Trophoblast cell (in vitro differentiated cells and primary cell): Measurements from ENCODE around the gene DDX28.

Source experiments
- DNase-seq, 2 donors: peaks; one replicate each; pipeline ENCODE4 v3.0.0-alpha.2; 2016
- H2AFZ ChIP-seq: 2 replicates; pipeline ENCODE4 v1.6.1; 2013; ENCODE audit warnings: low read length, moderate library complexity, mild to moderate bottlenecking; ENCODE audit not compliant: insufficient read depth, poor library complexity
- H2AK5ac ChIP-seq: 2 replicates; pipeline ENCODE4 v1.6.1; 2013; ENCODE audit warnings: mild to moderate bottlenecking, low read length
- H2BK120ac ChIP-seq: 2 replicates; pipeline ENCODE4 v1.6.1; 2013; ENCODE audit warnings: low read length, mild to moderate bottlenecking, moderate library complexity; ENCODE audit not compliant: insufficient read depth, poor library complexity
- H2BK12ac ChIP-seq: 2 replicates; pipeline ENCODE4 v1.6.1; 2013; ENCODE audit warnings: mild to moderate bottlenecking, low read length, moderate library complexity
- H2BK5ac ChIP-seq: 2 replicates; pipeline ENCODE4 v1.6.1; 2013; ENCODE audit warnings: low read length, low read depth, moderate library complexity, mild to moderate bottlenecking; ENCODE audit not compliant: poor library complexity
- H3K14ac ChIP-seq: 2 replicates; pipeline ENCODE4 v1.6.1; 2013; ENCODE audit warnings: mild to moderate bottlenecking, low read length
- H3K18ac ChIP-seq: 2 replicates; pipeline ENCODE4 v1.6.1; 2013; ENCODE audit warnings: mild to moderate bottlenecking, low read length
- H3K23ac ChIP-seq: 2 replicates; pipeline ENCODE4 v1.6.1; 2013; ENCODE audit warnings: low read length
- H3K27ac ChIP-seq: 2 replicates; pipeline ENCODE4 v1.5.1; 2013; ENCODE audit warnings: low read depth, mild to moderate bottlenecking, inconsistent platforms, low read length, moderate library complexity
- H3K27me3 ChIP-seq: 2 replicates; pipeline ENCODE4 v1.6.1; 2013; ENCODE audit warnings: inconsistent platforms, mild to moderate bottlenecking, low read length, moderate library complexity; ENCODE audit not compliant: insufficient read depth
- H3K36me3 ChIP-seq, 2 experiments: 1 replicate in 1 of 2; 2 replicates in 1 of 2; pipeline ENCODE4 v1.6.1; 2013; ENCODE audit warnings: low read length in 2 of 2, mild to moderate bottlenecking in 2 of 2, moderate library complexity in 1 of 2; ENCODE audit not compliant: insufficient read depth in 2 of 2, control insufficient read depth in 1 of 2
- H3K4ac ChIP-seq: 2 replicates; pipeline ENCODE4 v1.6.1; 2013; ENCODE audit warnings: low read depth, mild to moderate bottlenecking, low read length, moderate library complexity
- H3K4me1 ChIP-seq, 2 experiments: 1 replicate in 1 of 2; 2 replicates in 1 of 2; pipeline ENCODE4 v1.6.1; 2013; ENCODE audit warnings: low read length in 2 of 2, mild to moderate bottlenecking in 2 of 2, moderate library complexity in 1 of 2; ENCODE audit not compliant: insufficient read depth in 2 of 2, control insufficient read depth in 1 of 2
- H3K4me2 ChIP-seq: 2 replicates; pipeline ENCODE4 v1.6.1; 2013; ENCODE audit warnings: inconsistent platforms, mild to moderate bottlenecking, low read length, moderate library complexity
- H3K4me3 ChIP-seq: 2 replicates; pipeline ENCODE4 v1.5.1; 2013; ENCODE audit warnings: mild to moderate bottlenecking, low read depth, low read length, inconsistent platforms
- H3K79me1 ChIP-seq: one replicate; pipeline ENCODE4 v1.6.1; 2013; ENCODE audit warnings: low read length
- H3K79me2 ChIP-seq: 2 replicates; pipeline ENCODE4 v1.6.1; 2013; ENCODE audit warnings: low read length, mild to moderate bottlenecking; ENCODE audit not compliant: control insufficient read depth, insufficient read depth, poor library complexity
- H3K9ac ChIP-seq: 2 replicates; pipeline ENCODE4 v1.6.1; 2013; ENCODE audit warnings: mild to moderate bottlenecking, low read length
- H3K9me3 ChIP-seq: 2 replicates; pipeline ENCODE4 v1.6.1; 2013; ENCODE audit warnings: low read depth, mild to moderate bottlenecking, control low read depth, inconsistent platforms, low read length; ENCODE audit not compliant: insufficient read depth
- H4K12ac ChIP-seq: 2 replicates; pipeline ENCODE4 v1.6.1; 2013; ENCODE audit warnings: low read depth, mild to moderate bottlenecking, low read length, moderate library complexity
- H4K8ac ChIP-seq: 2 replicates; pipeline ENCODE4 v1.6.1; 2013; ENCODE audit warnings: low read depth, mild to moderate bottlenecking, low read length, moderate library complexity
- H4K91ac ChIP-seq: one replicate; pipeline ENCODE4 v1.6.1; 2013; ENCODE audit warnings: low read depth, mild to moderate bottlenecking, low read length, moderate library complexity
- WGBS: extraction: QIAGEN DNeasy Blood & Tissue Kit; methylation state at CpG from one replicate; pipeline ENCODE4 v1.1.7; 2013; ENCODE audit warnings: missing lambda C conversion rate; ENCODE audit not compliant: insufficient read length, insufficient coverage; ENCODE audit errors: extremely low coverage; 5-methylcytosine and 5-hydroxymethylcytosine counted together

Gene DDX28

GRCh38 chr16:68059804-68060203 is 36.8 kb upstream of the DDX28 start:
- H3K14ac ChIP-seq = no peak overlapping the region

DNA sequence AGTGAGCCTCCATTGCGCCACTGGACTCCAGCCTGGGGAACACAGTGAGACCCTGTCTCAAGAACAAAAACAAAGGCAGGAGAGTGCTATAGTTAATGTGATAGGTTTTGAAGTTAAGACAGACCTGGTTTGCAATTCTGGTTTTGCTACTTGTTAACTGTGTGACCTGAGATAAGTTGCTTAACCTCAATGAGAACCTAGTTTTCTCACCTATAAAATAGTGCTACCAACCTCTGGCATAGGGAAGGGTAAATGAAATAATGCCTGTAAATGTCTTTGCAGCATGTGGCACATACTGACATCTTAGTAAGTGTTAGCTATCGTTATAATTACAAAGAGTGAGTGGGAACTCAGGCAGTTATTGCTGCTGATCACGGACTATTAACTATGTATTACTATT is 32.4 kb upstream of the DDX28 start:
- H3K9ac ChIP-seq = no peak overlapping the region
- H3K18ac ChIP-seq = no peak overlapping the region

More at GRCh38 chr16:68059804-68060203, 36.8 kb upstream of the DDX28 start:
- Histone ChIP-seq H3K4me3 (no peak overlapping the region), H3K4me2 (no peak overlapping the region), H2BK120ac (no peak overlapping the region), H3K23ac (no peak overlapping the region), H3K4ac (no peak overlapping the region), H3K18ac (no peak overlapping the region), H3K27ac (no peak overlapping the region), H3K79me1 (no peaks in the 10 kb centered on the region), H4K12ac (no peak overlapping the region), H2BK5ac (no peak overlapping the region), H4K91ac (no peak overlapping the region), H3K4me1 (no peaks in the 10 kb centered on the region), H3K9me3 (no peaks in the 10 kb centered on the region), H3K27me3 (no peaks in the 10 kb centered on the region), H2AFZ (no peak overlapping the region), H3K9ac (no peak overlapping the region), H2AK5ac (no peak overlapping the region), H4K8ac (no peak overlapping the region), H2BK12ac (no peak overlapping the region), H3K79me2 (no peaks in the 10 kb centered on the region), H3K36me3 (peaks cover 6 to 8% of the 10 kb centered on the region in 2 experiments)
- DNase-seq = no peak

DNA sequence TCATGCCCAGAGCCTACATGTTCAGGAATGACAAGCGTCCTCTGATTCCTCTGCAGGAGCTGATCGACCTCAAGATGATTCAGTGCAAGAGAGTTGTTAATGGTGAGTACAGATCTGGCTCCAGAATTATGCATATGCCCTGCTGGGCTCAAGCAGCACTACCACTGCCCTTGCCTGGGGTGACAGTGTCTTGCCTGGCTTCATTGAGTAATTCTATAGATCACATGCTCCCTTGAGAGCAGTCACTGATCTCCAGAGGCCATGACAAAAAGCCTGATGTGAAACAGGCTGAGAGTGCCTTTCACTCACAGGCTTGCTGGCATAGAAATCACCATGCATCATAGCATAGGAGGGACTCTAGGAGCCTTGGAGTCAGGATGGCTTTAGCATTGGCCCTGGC is 26.4 kb upstream of the DDX28 start:
- DNase-seq = no peak

More for the DNA sequence above, 32.4 kb upstream of the DDX28 start:
- WGBS = no CpG with 5 or more reads among the region's 3 CpGs
- Histone ChIP-seq H4K91ac (no peak overlapping the region), H3K4me3 (no peak overlapping the region), H3K27me3 (no peaks in the 10 kb centered on the region), H3K4me2 (no peak overlapping the region), H3K4me1 (no peaks in the 10 kb centered on the region), H3K9me3 (no peaks in the 10 kb centered on the region), H3K36me3 (peaks cover 8 to 9% of the 10 kb centered on the region in 2 experiments), H2BK120ac (no peak overlapping the region), H3K23ac (no peak overlapping the region), H3K4ac (no peak overlapping the region), H3K79me2 (no peaks in the 10 kb centered on the region), H2AFZ (no peak overlapping the region), H4K8ac (no peak overlapping the region), H2BK5ac (no peak overlapping the region), H2BK12ac (no peak overlapping the region), H3K27ac (no peak overlapping the region), H2AK5ac (no peak overlapping the region), H3K14ac (no peak overlapping the region), H4K12ac (no peak overlapping the region), H3K79me1 (no peaks in the 10 kb centered on the region)
- DNase-seq = no peak

DNA sequence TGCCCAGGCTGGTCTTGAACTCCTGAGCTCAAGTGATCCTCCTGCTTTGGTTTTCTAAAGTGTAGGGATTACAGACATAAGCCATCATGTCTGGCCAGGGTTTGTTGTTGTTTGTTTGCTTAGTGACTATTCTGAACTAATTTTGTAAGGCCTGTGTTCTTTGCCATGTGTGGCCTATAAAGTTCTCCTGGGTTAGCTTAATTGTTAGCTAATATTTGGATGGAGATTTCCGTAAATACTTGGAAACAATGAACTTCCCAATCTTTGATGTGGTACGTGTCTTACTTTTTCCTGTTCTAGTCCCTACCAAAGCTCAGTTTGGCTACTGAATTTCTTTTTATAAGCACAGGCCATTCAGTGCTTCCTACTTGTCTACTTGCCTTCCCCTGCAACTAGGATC is 25.0 kb upstream of the DDX28 start:
- H2BK5ac ChIP-seq = no peak overlapping the region
- H4K8ac ChIP-seq = no peak overlapping the region
- no peaks in the 10 kb centered on the region for H3K4me1 ChIP-seq
- peaks cover 2 to 8% of the 10 kb centered on the region in 2 experiments for H3K36me3 ChIP-seq
- no peak overlapping the region for H2AK5ac ChIP-seq
- H3K4ac ChIP-seq = no peak overlapping the region
- H3K4me3 ChIP-seq = no peak overlapping the region
- no peak overlapping the region for H3K23ac ChIP-seq
- H3K4me2 ChIP-seq = no peak overlapping the region
- H3K9me3 ChIP-seq = no peaks in the 10 kb centered on the region
- no peak overlapping the region for H3K14ac ChIP-seq
- H2AFZ ChIP-seq = no peak overlapping the region
- no peaks in the 10 kb centered on the region for H3K79me2 ChIP-seq
- H3K27ac ChIP-seq = no peak overlapping the region
- H3K79me1 ChIP-seq = no peaks in the 10 kb centered on the region
- H2BK120ac ChIP-seq = no peak overlapping the region
- no peak overlapping the region for H3K18ac ChIP-seq
- WGBS = no CpG with 5 or more reads among the region's 2 CpGs
- no peak overlapping the region for H4K12ac ChIP-seq
- H3K27me3 ChIP-seq = no peaks in the 10 kb centered on the region
- H3K9ac ChIP-seq = no peak overlapping the region
- no peak for DNase-seq
- no peak overlapping the region for H4K91ac ChIP-seq
- no peak overlapping the region for H2BK12ac ChIP-seq

More for the DNA sequence above, 26.4 kb upstream of the DDX28 start:
- no CpG with 5 or more reads among the region's 2 CpGs for WGBS
- no peak overlapping the region for H4K8ac ChIP-seq
- no peaks in the 10 kb centered on the region for H3K9me3 ChIP-seq
- no peak overlapping the region for H3K4me2 ChIP-seq
- no peak overlapping the region for H3K27ac ChIP-seq
- H2BK5ac ChIP-seq = no peak overlapping the region
- no peak overlapping the region for H3K9ac ChIP-seq
- no peak overlapping the region for H4K91ac ChIP-seq
- H3K79me2 ChIP-seq = no peaks in the 10 kb centered on the region
- H2BK12ac ChIP-seq = no peak overlapping the region
- peaks cover 4 to 14% of the 10 kb centered on the region in 2 experiments for H3K36me3 ChIP-seq
- H3K4ac ChIP-seq = no peak overlapping the region
- no peaks in the 10 kb centered on the region for H3K27me3 ChIP-seq
- H2AFZ ChIP-seq = no peak overlapping the region
- H3K23ac ChIP-seq = no peak overlapping the region
- H3K18ac ChIP-seq = no peak overlapping the region
- H3K14ac ChIP-seq = no peak overlapping the region
- no peaks in the 10 kb centered on the region for H3K4me1 ChIP-seq
- H2BK120ac ChIP-seq = no peak overlapping the region
- no peaks in the 10 kb centered on the region for H3K79me1 ChIP-seq
- H2AK5ac ChIP-seq = no peak overlapping the region
- no peak overlapping the region for H3K4me3 ChIP-seq
- no peak overlapping the region for H4K12ac ChIP-seq
